Fibroblast of skin of left quadriceps (primary cell): ENCODE results near the gene KCNN1.
"Not testable (repeated sequence)": the region's sequence is repeated elsewhere in the genome, so short reads cannot be mapped to it uniquely, and the experiment has no call there.

ENCODE experiments used
- DNase-seq, 2 experiments: peaks; one replicate each; pipeline ENCODE4 v3.0.0-alpha.2; 2013; ENCODE audit warnings: low read depth in 2 of 2

KCNN1 gene

DNA sequence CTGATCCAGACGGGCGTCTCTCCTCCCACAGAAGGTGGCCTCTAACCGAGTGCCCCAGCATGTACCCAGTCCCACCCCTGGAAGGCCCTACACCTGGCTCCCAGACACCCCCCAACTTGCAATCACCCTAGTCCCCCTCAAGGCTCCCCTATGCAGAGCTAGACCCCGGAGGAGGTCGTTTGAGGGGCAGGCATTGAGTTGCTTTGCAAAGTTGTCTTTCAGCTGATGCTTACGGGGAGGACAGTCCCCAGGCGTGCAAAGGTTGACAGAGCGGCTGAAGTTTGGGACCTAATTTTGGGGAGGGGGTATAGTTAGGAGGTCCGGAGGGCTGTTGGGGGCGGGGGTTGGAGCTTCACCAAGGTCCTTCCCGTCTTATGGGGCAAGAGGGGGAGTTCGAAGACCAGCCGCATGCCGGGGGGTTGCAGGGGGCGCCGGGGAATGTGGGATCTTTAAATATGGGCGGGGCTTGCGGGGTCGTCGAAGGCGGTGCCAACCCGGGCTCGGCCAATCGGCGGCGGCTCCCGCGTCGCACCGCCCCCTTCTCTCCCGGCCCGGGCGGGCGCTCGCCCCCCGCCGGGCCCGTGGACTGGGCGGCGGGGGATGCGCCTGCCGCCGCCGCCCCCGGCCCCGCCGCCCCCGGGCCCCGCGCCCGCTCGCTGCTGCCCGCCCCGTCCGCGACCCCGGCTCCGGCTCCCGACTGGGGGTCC, at the start of gene KCNN1:
Gene KCNN1 (plus strand): TSS at position 558 of the 707 bp plus-strand sequence. CDS start 6,782 bp downstream, outside the sequence.
- no peak for DNase-seq

DNA sequence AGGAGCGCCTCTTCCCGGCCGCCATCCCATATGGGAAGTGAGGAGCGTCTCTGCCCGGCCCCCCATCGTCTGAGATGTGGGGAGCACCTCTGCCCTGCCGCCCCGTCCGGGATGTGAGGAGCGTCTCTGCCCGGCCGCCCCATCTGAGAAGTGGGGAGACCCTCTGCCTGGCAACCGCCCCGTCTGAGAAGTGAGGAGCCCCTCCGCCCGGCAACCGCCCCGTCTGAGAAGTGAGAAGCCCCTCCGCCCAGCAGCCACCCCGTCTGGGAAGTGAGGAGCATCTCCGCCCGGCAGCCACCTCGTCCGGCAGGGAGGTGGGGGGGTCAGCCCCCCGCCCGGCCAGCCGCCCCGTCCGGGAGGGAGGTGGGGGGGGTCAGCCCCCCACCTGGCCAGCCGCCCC, 48.8 kb upstream of the KCNN1 start:
- not testable (repeated sequence) for DNase-seq

DNA sequence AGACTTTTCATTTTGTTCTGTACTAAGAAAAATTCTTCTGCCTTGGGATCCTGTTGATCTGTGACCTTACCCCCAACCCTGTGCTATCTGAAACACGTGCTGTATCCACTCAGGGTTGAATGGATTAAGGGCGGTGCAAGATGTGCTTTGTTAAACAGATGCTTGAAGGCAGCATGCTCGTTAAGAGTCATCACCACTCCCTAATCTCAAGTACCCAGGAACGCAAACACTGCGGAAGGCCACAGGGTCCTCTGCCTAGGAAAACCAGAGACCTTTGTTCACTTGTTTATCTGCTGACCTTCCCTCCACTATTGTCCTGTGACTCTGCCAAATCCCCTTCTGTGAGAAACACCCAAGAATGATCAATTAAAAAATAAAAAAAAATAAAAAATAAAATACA, 47.8 kb upstream of the KCNN1 start:
- DNase-seq = not testable (repeated sequence)

DNA sequence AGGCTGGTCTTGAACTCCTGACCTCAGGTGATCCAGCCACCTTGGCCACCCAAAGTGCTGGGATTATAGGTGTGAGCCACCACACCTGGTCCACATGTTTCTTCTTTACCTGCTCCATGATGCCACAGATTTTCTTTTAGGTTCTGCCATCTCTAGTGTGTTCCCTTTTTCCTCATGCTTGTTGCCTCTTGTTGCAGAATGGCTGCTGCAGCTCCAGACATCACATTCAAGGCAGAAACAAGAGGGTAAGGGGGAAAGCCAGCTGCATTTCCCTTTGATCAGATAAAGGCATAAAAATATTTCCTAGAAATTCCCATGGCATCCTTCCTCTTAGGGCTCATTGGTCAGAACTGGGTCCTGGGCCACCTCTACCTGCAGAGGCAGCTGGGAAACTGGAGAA, 46.4 kb upstream of the KCNN1 start:
- no peak for DNase-seq

DNA sequence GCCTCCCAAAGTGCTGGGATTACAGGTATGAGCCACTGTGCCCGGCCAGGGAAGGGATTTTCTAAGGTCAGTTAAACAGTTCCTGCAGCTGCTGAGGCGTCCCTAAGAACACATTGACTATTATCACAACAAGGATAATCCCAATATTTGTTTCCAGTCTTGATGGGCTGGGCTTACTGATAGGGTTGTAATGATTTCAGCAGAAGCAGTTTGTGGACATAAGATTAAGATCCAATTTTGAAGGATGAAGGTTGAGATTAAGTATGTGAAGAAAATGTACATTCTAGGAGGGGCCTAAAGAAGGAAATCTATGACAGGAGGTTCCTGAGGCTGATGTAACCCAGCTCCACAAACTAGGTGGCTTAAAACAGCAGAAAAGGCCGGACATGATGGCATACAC, 44.8 kb upstream of the KCNN1 start:
- no peak for DNase-seq

DNA sequence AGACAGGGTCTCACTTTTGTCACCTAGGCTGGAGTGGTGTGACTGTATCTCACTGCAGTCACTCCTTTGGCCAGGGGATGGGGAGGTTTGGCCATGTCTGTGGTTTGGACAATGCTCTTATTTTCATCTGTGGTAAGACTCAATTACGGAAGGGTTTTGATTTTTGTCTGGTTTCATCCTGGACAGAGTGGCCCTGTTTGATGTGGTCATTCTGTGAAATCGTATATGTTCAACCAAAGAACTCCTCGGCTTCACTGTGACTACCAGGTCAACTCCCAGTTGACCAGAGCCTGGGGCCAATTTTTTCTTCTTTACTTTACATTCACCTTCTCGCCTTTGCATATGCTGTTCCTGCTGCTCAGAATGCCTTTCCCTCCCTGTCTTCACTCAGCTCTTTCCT, 40.9 kb upstream of the KCNN1 start:
- DNase-seq = no peak

DNA sequence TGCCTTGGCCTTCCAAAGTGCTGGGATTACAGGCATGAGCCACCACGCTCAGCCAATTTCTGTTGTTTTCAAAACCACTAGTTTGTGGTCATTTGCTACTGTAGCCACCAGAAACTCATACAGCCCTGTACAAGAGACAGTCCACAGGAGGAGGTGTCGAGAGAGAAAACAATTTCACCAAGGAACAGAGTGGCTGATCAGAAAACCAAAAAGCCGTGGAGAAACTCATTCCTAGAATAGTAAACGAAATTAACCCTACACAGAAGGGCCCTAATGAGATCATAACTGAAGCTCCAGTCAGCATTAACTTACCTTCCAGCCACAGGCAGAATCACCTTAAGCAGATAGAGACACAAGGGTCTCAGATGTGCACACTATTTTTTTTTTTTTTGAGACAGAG, 37.9 kb upstream of the KCNN1 start:
- no peak for DNase-seq

DNA sequence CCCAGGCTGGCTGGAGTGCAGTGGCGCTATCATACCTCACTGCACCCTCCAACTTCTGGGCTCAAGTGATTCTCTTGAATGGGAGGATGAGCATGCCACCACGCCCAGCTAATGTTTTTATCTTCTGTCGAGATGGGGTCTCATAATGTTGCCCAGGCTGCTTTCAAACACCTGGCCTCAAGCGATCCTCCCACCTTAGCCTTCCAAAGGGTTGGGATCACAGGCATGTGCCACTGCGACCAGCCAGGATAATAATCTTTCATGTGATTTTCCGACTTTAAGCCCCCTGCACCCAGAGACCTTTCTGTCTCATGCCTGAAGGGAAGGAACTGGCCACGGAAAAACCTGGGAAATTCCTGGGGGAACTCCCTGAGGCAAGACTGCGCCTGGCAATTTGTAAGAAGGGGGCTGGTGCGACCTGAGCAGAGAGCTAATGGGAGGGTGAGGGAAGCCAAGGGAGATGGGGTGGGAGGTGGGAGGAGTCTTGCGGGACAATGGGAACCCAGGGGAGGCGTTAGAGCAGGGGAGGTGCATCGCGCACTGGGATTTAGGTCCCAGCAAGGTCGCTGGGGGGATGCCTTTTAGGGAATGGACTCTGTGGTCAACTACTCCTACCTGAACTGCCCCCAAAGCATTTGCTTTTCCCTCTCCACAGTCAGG, 35.2 kb upstream of the KCNN1 start:
- no peak for DNase-seq

DNA sequence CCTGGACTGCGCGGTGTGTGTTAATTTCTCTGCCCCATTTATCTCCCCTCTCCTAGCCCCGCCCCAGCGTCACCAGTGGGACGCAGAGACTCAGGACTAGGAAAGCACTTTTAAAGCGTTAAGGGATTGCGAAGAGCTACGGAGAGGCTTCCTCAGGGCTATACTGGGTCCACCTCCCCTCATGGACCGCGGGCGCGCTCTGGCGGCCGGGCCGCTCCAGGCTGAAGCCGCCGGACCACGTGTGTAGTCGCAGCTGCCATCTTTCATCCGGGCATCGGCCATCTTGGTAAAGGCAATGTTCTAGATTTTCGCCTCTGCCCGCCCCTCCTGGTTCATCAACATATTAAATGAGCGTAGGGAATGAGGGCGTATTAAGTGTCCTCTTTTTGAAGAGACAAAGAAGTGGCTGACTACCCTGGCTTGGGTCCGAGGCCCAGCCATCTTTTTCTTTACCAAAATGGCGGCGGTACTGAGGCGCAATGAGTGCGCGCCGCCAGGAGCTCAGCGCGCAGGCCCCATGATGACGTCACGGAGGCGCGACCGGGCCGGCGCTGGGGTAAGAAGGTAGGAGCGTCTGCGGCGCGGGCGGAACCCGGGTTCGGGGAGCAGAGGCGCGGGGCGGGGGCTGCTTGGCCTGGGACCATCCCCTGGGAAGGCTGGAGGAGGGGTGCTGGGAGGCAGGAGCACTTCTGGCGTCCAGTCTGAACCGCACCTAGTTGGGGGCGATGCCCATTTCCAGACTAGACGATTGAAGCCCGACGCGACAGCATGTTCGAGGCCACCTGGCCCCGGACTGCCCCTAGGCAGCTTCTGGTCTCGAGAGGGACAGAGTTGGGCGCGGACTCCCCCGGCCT, 34.2 kb upstream of the KCNN1 start, which contains the start of gene CCDC124:
Gene CCDC124 (plus strand): TSS at position 531 of the 854 bp plus-strand sequence. CDS start 3,406 bp downstream, outside the sequence.
- peak; percentile 77 to 81 for DNase-seq

DNA sequence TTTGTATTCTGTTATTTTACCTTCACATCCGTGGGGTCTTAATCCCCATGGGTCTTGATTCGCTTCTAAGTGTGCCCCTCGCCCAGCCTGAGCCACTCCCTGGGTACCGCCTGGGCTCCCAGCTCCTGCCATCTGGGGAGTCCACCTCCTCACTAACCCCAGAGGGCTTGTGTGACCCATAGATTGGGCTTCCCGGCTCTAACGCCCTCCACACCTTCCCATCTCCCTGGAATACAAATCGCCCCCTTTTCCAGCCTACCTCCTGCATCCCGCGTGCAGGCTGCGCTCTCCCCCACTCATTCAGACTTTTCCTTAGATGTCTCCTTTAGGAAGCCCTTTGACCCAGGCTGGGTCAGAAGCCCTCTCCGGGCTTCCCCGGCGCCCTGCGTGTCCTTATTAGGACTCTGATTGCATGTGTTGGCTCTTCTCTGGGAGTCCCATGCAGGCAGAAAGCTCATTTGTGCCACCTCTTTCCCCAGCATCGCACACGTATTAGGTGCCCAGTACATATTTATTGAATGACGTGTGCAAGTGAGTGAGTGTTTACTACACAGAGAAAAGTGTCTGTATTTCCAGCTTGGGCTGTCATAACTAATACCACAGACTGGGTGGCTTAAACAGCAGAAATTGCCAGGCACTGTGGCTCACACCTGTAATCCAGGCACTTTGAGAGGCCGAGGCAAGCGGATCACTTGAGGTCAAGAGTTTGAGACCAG, 33.3 kb upstream of the KCNN1 start:
- DNase-seq = no peak

DNA sequence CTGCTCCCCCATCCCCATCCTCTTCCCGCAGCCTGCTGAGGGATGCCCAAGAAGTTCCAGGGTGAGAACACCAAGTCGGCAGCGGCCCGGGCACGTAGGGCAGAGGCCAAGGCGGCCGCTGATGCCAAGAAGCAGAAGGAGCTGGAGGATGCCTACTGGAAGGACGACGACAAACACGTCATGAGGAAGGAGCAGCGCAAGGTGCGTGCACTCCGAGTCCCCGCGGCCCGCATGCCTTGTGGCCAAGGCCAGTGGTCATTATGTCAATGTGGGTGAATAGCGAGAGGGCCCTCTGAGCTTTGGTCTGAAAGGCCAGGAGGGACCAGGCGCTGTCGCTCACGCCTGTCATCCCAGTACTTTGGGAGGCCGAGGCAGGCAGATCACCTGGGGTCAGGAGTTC, 30.5 kb upstream of the KCNN1 start:
- DNase-seq = no peak

DNA sequence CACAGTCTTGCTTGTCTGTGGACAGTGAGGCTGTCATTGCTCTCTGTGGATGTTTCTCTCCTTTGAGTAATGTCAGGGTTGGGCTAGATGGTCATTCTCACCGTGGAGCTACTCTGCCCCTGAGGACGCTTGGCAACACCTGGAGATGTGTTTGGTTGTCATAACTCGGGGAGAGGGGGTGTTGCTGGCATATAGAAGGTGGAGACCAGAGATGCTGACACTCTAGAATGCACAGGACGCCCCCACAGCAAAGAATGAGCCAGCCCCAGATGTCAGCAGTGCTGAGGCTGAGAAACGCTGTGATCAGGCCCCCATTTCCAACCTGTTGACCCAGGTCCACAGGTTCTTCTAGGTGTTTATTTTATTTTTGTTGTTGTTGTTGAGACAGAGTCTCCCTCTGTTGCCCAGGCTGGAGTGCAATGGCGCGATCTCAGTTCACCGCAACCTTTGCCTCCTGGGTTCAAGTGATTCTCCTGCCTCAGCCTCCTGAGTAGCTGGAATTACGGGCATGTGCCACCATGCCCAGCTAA, 29.5 kb upstream of the KCNN1 start:
- no peak for DNase-seq

DNA sequence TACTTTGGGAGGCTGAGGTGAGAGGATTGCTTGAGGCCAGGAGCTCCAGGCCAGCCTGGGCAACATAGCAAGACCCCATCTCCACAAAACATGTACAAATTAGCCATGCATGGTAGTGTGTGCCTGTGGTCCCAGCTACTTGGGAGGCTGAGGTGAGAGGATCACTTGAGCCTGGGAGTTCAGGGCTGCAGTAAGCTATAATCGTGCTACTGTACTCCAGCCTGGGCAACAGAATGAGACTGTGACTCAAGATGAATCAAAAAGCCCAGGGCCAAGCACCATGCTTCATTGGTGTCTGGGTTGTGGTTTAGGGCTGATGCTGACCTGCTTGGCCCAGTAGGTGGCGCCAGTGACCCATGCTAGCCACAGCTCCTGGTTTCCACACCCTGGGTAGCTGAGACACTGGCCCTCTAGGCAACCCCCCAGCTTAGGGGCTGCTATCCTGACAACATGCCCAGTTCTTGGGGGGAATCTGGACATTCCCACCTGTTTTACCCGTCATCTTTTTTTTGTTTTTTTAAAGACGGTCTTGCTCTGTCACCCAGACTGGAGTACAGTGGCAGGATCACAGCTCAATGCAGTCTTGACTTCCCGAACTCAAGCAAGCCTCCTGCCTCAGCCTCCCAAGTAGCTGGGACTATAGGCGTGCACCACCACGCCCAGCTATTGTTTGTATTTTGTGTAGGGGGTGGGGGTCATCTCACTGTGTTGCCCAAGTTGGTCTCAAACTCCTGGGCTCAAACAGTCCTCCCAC, 28.6 kb upstream of the KCNN1 start:
- DNase-seq = peak; percentile 39 to 44

DNA sequence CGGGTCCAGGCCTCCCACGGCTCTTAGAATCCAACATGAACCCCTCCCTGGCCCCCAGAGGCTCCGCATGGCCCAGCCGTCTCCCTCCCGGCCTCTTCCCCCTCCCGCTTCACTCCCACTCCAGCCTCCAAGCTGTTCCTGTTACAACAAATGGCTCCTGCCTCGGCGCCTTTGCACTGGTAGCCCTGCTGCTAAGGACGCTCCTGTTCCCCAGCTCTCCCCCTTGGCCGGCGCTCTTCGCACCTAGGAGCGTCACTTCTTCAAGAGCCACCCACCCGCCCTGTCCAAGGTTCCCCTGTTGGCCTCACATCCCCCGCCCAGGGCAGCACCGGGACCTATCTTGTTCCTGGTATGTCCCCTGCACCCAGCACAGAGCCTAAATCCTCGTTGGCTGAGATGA, 24.7 kb upstream of the KCNN1 start:
- no peak for DNase-seq

DNA sequence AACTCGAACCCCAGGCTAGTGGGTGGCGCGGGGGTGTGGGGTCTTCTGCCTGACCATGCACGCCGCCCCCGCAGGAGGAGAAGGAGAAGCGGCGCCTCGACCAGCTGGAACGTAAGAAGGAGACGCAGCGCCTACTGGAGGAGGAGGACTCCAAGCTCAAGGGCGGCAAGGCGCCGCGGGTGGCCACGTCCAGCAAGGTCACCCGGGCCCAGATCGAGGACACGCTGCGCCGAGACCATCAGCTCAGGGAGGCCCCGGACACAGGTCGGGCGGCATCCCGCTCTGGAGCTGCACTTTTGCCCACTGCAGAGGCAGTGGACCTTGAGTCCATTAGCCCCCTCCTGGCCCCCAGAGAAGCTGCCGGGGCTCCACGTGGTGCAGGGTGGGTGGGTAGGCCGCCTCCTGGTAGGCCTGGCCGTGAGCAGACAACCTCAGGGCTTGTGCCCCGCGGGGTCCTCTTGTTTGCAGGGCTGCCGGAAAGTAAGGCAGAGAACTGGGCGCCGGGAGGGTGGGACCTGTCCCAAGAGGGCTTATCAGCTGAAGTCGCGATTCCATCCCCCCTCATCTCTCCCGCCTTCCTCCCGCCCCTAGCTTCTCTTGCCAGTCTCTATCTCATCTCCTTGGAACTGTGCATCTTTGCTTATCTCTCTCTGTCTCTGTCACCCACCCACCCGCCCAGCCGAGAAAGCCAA, 24.2 kb upstream of the KCNN1 start:
- DNase-seq = no peak

DNA sequence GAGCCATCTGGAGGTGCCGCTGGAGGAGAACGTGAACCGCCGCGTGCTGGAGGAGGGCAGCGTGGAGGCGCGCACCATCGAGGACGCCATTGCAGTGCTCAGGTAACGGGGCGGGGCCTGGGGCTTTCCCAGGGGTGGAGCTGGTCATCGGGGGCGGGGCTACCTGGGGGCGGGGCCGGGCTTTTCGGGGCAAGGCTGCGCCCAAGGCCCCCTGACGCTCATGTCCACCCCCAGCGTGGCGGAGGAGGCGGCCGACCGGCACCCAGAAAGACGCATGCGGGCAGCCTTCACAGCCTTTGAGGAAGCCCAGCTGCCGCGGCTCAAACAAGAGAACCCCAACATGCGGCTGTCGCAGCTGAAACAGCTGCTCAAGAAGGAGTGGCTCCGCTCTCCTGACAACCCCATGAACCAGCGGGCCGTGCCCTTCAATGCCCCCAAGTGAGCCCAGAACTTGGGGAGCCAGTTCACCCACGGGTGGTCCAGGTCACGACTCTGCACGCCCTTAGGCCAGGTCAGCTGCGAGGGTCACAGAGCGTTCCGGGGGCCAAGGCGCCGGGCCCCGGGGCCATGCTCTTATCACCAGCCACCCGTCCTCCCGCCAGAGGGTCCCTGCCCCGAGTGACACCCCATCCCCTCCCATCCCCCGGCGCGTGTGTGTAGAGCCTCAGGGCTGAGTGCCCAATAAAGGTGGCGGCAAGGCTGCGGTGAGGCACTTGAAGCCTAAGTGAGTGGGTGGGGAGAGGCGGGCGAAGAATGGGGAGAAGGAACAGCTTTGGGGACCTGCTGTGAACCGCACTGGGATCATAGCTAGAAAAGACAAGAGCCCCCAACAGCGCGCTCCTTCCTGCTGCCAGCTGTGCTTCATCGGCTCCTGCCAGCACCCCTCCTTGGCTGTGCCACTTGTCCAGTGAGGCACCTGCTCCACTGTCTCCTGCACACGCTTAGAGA, 23.4 kb upstream of the KCNN1 start:
- no peak for DNase-seq

DNA sequence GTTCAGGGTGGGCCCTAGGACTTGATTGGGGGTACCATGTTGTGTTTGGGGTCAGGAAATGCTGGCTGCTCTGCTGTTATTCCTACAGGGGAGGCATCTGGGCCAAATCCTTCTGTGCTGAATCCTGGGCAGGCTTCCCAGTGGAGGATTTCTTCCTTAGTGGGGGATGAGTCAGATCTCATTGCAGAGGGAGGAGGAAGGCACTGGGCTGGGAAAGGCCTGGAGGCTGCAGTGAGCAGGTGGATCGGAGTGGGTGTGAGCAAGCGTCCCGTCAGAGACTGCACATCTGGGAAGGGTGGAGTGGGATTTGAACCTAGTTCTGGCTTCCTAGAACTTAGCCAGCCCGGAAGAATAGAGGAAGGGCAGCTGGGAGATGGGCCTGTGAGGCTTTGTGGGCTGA, 22.6 kb upstream of the KCNN1 start:
- DNase-seq = peak; percentile 20 to 37

DNA sequence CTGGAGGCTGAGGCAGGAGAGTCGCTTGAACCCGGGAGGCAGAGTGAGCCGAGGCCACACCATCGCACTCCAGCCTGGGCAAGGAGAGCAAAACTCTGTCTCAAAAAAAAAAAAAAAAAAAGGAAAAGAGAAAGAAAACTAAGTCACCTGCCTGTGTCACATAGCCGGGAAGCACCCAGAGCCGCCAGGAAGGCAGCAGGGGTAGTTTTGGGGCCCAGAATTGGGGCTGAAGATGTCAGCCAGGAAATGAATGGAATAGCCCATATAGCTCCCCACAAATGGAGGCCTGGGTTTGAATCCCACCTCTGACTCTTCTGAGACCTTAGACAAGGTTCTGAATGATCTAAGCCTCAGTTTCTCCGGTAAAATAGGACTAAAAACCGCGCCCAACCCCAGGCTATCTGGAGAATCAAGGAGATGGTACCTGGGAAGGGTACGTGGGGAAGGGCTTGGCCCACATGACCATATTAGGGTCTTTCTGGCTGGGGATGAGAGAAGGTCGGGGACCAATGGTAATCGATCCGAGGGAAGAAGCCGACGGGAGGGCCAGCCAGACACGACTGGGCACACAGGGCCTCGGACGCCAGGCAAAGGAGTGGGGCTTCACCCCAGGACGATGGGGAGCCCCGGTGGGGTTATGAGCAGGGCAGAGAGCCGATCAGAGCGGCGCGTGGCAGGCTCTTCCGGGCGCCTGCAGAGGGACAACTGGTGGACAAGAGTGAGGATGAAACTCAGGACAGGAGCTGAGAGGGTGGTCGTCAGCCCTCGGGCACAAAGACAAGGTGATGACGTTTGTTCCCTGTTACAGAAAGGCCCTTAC, 19.7 kb upstream of the KCNN1 start:
- DNase-seq = no peak
